Neural cell (in vitro differentiated cells): Measurements from ENCODE around the gene ASRGL1.

ENCODE experiments used
- CTCF ChIP-seq: fragments of 450-650 bp; IDR thresholded peaks from 2 replicates; pipeline ENCODE4 v1.5.1; 2014; ENCODE audit warnings: antibody characterized with exemption, mild to moderate bottlenecking, moderate library complexity; ENCODE audit not compliant: poor library complexity, severe bottlenecking
- EP300 ChIP-seq: fragments of 450-650 bp; conservative IDR thresholded peaks from 2 replicates; pipeline ENCODE4 v1.6.1; 2014; ENCODE audit warnings: antibody characterized with exemption, mild to moderate bottlenecking, moderate library complexity; ENCODE audit not compliant: poor library complexity, severe bottlenecking
- EZH2 ChIP-seq: fragments of 200-600, 300-800 bp; shearing (Covaris generic), sonication (generic); IDR thresholded peaks from 2 replicates; pipeline ENCODE4 v1.6.1; 2014; ENCODE audit warnings: antibody characterized with exemption, low read length, borderline replicate concordance, mild to moderate bottlenecking; ENCODE audit not compliant: insufficient read depth, poor library complexity, severe bottlenecking
- POLR2AphosphoS5 ChIP-seq: IDR thresholded peaks from 2 replicates; pipeline ENCODE4 v1.6.1; 2012
- RAD21 ChIP-seq: fragments of 450-650 bp; conservative IDR thresholded peaks from 2 replicates; pipeline ENCODE4 v1.6.1; 2014; ENCODE audit warnings: antibody characterized with exemption, mild to moderate bottlenecking, moderate library complexity

GRCh38 chr11:62420882-62421281 lies 83.6 kb downstream of the ASRGL1 start:
- TF ChIP-seq CTCF (no peak), EZH2 (no peak), RAD21 (no peak), POLR2AphosphoS5 (no peak), EP300 (no peak)
